22Rv1 (cell line): ENCODE measurements around the gene WIPF1.

ENCODE experiments used
- H3K27ac ChIP-seq: fragments of 450-650 bp; 2 replicates; pipeline ENCODE4 v1.5.1; 2017
- CTCF ChIP-seq: fragments of 450-650 bp; IDR thresholded peaks from 2 replicates; pipeline ENCODE4 v1.5.1; 2017; ENCODE audit warnings: mild to moderate bottlenecking
- ZFX ChIP-seq: fragments of 450-650 bp; IDR thresholded peaks from 2 replicates; pipeline ENCODE4 v1.6.1; 2017; ENCODE audit warnings: antibody characterized with exemption, borderline replicate concordance

The WIPF1 gene

GRCh38 chr2:174595891-174596397, 1.7 kb downstream of the WIPF1 start:
- H3K27ac ChIP-seq, result no peak overlapping the region

GRCh38 chr2:174595116-174595809, 2.3 kb downstream of the WIPF1 start:
- no peak for TF ChIP-seq ZFX
- no peak for TF ChIP-seq CTCF
- no peak overlapping the region for H3K27ac ChIP-seq

More at GRCh38 chr2:174595891-174596397, 1.7 kb downstream of the WIPF1 start:
- no peak for TF ChIP-seq CTCF
- TF ChIP-seq ZFX, result no peak

- H3K27ac ChIP-seq, result no peak overlapping the region
Observed at GRCh38 chr2:174594456-174594855, 3.1 kb downstream of the WIPF1 start.

GRCh38 chr2:174593574-174594203, 3.9 kb downstream of the WIPF1 start:
- no peak overlapping the region for H3K27ac ChIP-seq
- TF ChIP-seq CTCF (no peak), ZFX (no peak)

More at GRCh38 chr2:174594456-174594855, 3.1 kb downstream of the WIPF1 start:
- TF ChIP-seq ZFX (no peak), CTCF (no peak)

- TF ChIP-seq CTCF (no peak), ZFX (no peak)
- no peak overlapping the region for H3K27ac ChIP-seq
Observed at GRCh38 chr2:174593041-174593440, 4.6 kb downstream of the WIPF1 start.

GRCh38 chr2:174591740-174592139, 5.9 kb downstream of the WIPF1 start:
- H3K27ac ChIP-seq, result no peak overlapping the region
- no peak for TF ChIP-seq ZFX
- no peak for TF ChIP-seq CTCF
